Fibroblast of lung (primary cell): Measurements from ENCODE around the gene ZNF341. TPM values are rescaled to one million over a fixed set of nuclear protein-coding genes. Genes with fewer than 3 reads are reported as not detected.

ENCODE experiments used
- DNase-seq, 2 donors: peaks; one replicate each; pipeline versions ENCODE4 v3.0.0 to v3.0.0-alpha.2; 2010; ENCODE audit warnings: low read depth in 2 of 2
- H2AFZ ChIP-seq: 2 replicates; pipeline ENCODE4 v1.5.1; 2012; ENCODE audit warnings: low read length, control low read depth, inconsistent platforms
- H3K27ac ChIP-seq: 2 replicates; pipeline ENCODE4 v1.5.1; 2011; ENCODE audit warnings: low read length, control low read depth; ENCODE audit not compliant: insufficient read depth
- H3K27me3 ChIP-seq: 2 replicates; pipeline ENCODE4 v1.5.1; 2011; ENCODE audit warnings: mild to moderate bottlenecking, low read length; ENCODE audit not compliant: control insufficient read depth, insufficient read depth
- H3K36me3 ChIP-seq: 2 replicates; pipeline ENCODE4 v1.5.1; 2011; ENCODE audit warnings: low read length; ENCODE audit not compliant: control insufficient read depth, insufficient read depth
- H3K4me1 ChIP-seq: 2 replicates; pipeline ENCODE4 v1.5.1; 2011; ENCODE audit warnings: low read length; ENCODE audit not compliant: control insufficient read depth, insufficient read depth; ENCODE audit errors: extremely low read depth
- H3K4me2 ChIP-seq: 2 replicates; pipeline ENCODE4 v1.5.1; 2011; ENCODE audit warnings: low read length, control low read depth; ENCODE audit not compliant: insufficient read depth; ENCODE audit errors: extremely low read depth
- H3K4me3 ChIP-seq, 4 experiments: fragments of 200-600 bp in 1 of 4; sonication (generic) in 1 of 4; replicated peaks in 1 of 4; 2 replicates each; pipeline ENCODE4 v1.5.1; 2011 to 2016; ENCODE audit warnings: low read length in 4 of 4, low read depth in 3 of 4, mild to moderate bottlenecking in 3 of 4, control low read depth in 2 of 4, inconsistent platforms in 1 of 4, mixed read lengths in 1 of 4; ENCODE audit not compliant: insufficient read depth in 1 of 4; ENCODE audit errors: control extremely low read depth in 1 of 4
- H3K79me2 ChIP-seq: 2 replicates; pipeline ENCODE4 v1.5.1; 2012; ENCODE audit warnings: mild to moderate bottlenecking, low read length, inconsistent platforms; ENCODE audit not compliant: control insufficient read depth, insufficient read depth
- H3K9ac ChIP-seq: 2 replicates; pipeline ENCODE4 v1.5.1; 2011; ENCODE audit warnings: mild to moderate bottlenecking, low read length, control low read depth; ENCODE audit not compliant: insufficient read depth
- H3K9me3 ChIP-seq: 2 replicates; pipeline ENCODE4 v1.5.1; 2012; ENCODE audit warnings: low read depth, low read length; ENCODE audit not compliant: control insufficient read depth, insufficient read depth
- H4K20me1 ChIP-seq: 2 replicates; pipeline ENCODE4 v1.5.1; 2011; ENCODE audit warnings: low read length; ENCODE audit not compliant: control insufficient read depth, insufficient read depth; ENCODE audit errors: extremely low read depth
- CTCF ChIP-seq, 2 donors: IDR thresholded peaks in 1 of 2; conservative IDR thresholded peaks in 1 of 2; 1 replicate in 1 of 2; 2 replicates in 1 of 2; pipeline ENCODE4 v1.5.1; 2011 to 2012; ENCODE audit warnings: low read length in 2 of 2, control low read depth in 1 of 2, inconsistent platforms in 1 of 2, low read depth in 1 of 2, mild to moderate bottlenecking in 1 of 2
- EZH2 ChIP-seq: IDR thresholded peaks from 2 replicates; pipeline ENCODE4 v1.5.1; 2012; ENCODE audit warnings: low read length, control low read depth, mild to moderate bottlenecking; ENCODE audit errors: missing control alignments
- polyA plus RNA-seq, 2 donors: library from polyadenylated mRNA; depleted of rRNA in 1 of 2; stranded (reverse) in 1 of 2; unstranded in 1 of 2; fragments of >200 nt; gene quantifications; 2 replicates each; pipeline ENCODE4 v1.2.1, GENCODE V29; 2011 to 2012; ENCODE audit warnings: missing spikeins in 1 of 2
- total RNA-seq: library from RNA; depleted of rRNA; stranded (reverse); fragments of >200 nt; gene quantifications from 2 replicates; pipeline ENCODE4 v1.2.1, GENCODE V29; 2014

Gene ZNF341
- total and polyA plus RNA-seq, 2 donors (not counting 1 experiment from before 2014, with no cell fraction given) = 0.99 to 1.1 TPM

- no peaks in the 10 kb centered on the region for H3K27me3 ChIP-seq
- no peak for TF ChIP-seq CTCF (conservative IDR thresholded peaks at IDR 0.05 in 1 of 2, IDR thresholded peaks at IDR 0.05 in 1 of 2; ENCODE audit: low read depth in 1 of 2, low read length in 2 of 2)
- TF ChIP-seq EZH2 = no peak
- H3K9me3 ChIP-seq = no peaks in the 10 kb centered on the region
- H3K36me3 ChIP-seq = peaks cover 4% of the 10 kb centered on the region
- peaks cover 5% of the 10 kb centered on the region for H3K4me1 ChIP-seq
- no peak overlapping the region for H3K27ac ChIP-seq
- no peak overlapping the region for H3K9ac ChIP-seq
- H3K79me2 ChIP-seq = peaks cover 39% of the 10 kb centered on the region
- H3K4me2 ChIP-seq = no peak overlapping the region
- peaks cover 2% of the 10 kb centered on the region for H4K20me1 ChIP-seq
- DNase-seq = no peak
- no peak overlapping the region for H3K4me3 ChIP-seq
- H2AFZ ChIP-seq = no peak overlapping the region
Measured at GRCh38 chr20:33828967-33829560, 97.3 kb downstream of the ZNF341 start.

- H3K4me2 ChIP-seq = no peak overlapping the region
- no peak for TF ChIP-seq EZH2
- TF ChIP-seq CTCF (conservative IDR thresholded peaks at IDR 0.05 in 1 of 2, IDR thresholded peaks at IDR 0.05 in 1 of 2; ENCODE audit: low read depth in 1 of 2, low read length in 2 of 2) = no peak
- H3K27me3 ChIP-seq = no peaks in the 10 kb centered on the region
- peaks cover 4% of the 10 kb centered on the region for H3K36me3 ChIP-seq
- H3K9ac ChIP-seq = no peak overlapping the region
- H3K27ac ChIP-seq = no peak overlapping the region
- peaks cover 5% of the 10 kb centered on the region for H3K4me1 ChIP-seq
- H2AFZ ChIP-seq = no peak overlapping the region
- DNase-seq = no peak
- H3K79me2 ChIP-seq = peaks cover 35% of the 10 kb centered on the region
- H3K9me3 ChIP-seq = no peaks in the 10 kb centered on the region
- H3K4me3 ChIP-seq = no peak overlapping the region
- peaks cover 2% of the 10 kb centered on the region for H4K20me1 ChIP-seq
Measured at GRCh38 chr20:33829636-33830035, 97.8 kb downstream of the ZNF341 start.

- no peak for DNase-seq
- Histone ChIP-seq H3K79me2 (peaks cover 28% of the 10 kb centered on the region), H3K4me2 (no peak overlapping the region)
Measured at GRCh38 chr20:33830371-33830770, 98.6 kb downstream of the ZNF341 start.

More at GRCh38 chr20:33830371-33830770, 98.6 kb downstream of the ZNF341 start:
- Histone ChIP-seq H3K27ac (no peak overlapping the region), H3K4me3 (no peak overlapping the region), H3K36me3 (peaks cover 4% of the 10 kb centered on the region), H3K4me1 (peaks cover 5% of the 10 kb centered on the region), H4K20me1 (peaks cover 2% of the 10 kb centered on the region), H3K9me3 (no peaks in the 10 kb centered on the region), H2AFZ (no peak overlapping the region), H3K27me3 (no peaks in the 10 kb centered on the region), H3K9ac (no peak overlapping the region)
- TF ChIP-seq EZH2 (no peak), CTCF (conservative IDR thresholded peaks at IDR 0.05 in 1 of 2, IDR thresholded peaks at IDR 0.05 in 1 of 2; ENCODE audit: low read depth in 1 of 2, low read length in 2 of 2) (no peak)
